Renal cortical epithelial cell (primary cell): ENCODE results near the gene ERBB2. TPM values are rescaled to one million over a fixed set of nuclear protein-coding genes. Genes with fewer than 3 reads are reported as not detected.

Experiments
- DNase-seq: peaks from one replicate; pipeline ENCODE4 v3.0.0-alpha.2; 2011; ENCODE audit warnings: low read depth
- total RNA-seq: library from RNA; depleted of rRNA; stranded (reverse); fragments of >200 nt; gene quantifications from 2 replicates; pipeline ENCODE4 v1.2.3, GENCODE V29; 2014

The ERBB2 gene
- 28.5 and 121 TPM in 2 replicates for total RNA-seq

DNA sequence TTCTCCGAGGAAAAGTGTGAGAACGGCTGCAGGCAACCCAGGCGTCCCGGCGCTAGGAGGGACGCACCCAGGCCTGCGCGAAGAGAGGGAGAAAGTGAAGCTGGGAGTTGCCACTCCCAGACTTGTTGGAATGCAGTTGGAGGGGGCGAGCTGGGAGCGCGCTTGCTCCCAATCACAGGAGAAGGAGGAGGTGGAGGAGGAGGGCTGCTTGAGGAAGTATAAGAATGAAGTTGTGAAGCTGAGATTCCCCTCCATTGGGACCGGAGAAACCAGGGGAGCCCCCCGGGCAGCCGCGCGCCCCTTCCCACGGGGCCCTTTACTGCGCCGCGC lies at the start of gene ERBB2:
Gene ERBB2 (plus strand): TSS at position 247 of the 330 bp plus-strand sequence. CDS start 175 bp downstream, outside the sequence.
- DNase-seq: peak; percentile 75

DNA sequence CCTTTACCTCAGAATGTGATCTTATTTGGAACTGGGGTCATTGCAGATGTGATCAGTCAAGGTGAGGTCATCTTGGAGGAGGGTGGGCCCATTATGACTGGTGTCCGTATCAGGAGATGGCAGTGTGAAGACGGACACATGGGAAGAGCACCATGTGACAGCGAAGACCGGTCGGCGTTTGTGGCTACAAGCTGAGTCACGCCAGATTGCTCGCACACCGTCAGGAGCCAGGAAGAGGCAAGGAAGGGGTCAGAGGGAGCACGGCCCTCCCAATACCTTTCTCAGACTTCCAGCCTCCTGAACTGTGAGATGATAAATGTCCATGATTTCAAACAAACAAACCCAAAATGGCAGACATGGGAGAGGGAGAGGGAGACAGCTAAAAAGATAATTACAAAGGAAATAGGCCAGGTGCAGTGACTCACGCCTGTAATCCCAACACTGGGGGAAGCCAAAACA lies 49.7 kb upstream of the ERBB2 start:
- DNase-seq: no peak

DNA sequence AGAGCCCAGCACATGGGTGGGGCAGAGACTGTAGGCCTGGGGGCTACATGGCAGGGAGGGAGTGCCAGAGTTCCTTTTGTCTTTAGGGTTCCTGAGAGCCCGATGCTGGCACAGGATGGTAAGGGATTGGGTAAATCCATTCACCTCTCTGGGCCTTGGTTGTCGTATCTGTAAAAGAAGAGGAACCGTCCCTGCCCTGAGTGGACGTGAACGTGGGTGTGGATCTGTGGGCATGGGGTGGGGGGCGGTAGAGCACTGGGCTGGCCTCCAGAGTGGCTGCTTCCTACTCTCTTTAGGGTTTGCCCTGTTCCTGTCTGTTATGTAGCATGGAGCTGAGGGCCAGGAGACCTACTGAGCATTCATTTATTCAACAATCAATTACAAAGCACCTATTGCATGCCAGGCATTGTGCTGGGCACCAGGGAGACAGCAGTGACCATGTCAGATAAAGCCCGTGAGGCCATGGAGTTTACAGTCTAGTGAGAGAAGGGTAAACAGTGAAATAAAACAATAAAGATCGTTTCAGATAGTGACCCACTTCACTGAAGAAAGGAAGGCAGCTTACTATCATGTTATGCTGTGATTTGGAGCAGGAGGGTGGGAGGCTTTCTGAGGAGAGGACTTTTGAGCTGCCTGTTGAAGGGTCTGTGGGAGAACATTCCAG lies 47.8 kb upstream of the ERBB2 start:
- no peak for DNase-seq

DNA sequence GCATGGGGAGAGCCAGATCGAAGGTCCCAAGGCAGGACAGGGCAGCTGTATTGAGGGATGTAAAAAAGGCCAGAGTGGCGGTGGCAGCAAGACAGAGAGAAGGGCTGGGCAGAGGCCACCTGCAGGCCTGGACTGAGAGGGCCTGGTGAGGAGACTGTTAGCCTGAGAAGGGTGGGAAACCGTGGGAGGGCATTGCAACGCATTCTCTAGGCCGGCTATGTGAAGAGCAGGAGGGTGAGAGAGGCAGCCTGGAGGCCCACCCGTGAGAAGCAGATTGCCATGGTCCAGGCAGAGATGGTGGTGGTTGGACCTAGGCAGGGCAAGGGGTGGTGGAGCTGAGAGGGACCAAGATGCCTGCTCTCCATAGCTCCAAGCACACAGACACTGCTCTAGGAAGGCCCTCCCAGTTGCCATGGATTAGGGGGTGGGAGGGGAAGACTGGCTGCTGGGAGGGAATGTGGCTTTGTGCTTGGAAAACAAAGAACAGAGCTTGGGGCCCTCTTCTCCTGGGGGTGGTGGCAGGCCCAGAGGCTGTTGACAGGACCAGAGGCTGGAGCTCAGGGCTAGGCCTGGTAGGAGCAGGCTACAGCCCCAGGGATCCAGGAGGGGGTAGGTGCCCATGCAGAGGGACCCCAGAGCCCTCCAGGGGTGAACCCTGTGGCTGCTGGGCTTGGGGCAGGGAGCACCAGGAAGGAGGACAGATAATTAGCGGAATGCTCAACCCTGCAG lies 47.1 kb upstream of the ERBB2 start:
- no peak for DNase-seq

DNA sequence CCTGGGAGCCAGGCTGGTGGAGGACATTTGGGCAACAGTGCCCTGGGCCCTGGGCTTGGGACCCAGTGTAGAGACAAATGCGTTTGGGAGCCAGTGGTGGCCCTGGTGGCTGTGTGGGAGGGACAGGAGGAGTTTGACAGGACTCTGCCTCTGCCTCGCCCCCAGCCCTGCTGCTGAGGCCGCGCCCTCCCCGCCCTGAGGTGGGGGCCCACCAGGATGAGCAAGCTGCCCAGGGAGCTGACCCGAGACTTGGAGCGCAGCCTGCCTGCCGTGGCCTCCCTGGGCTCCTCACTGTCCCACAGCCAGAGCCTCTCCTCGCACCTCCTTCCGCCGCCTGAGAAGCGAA lies 46.6 kb upstream of the ERBB2 start:
- no peak for DNase-seq

DNA sequence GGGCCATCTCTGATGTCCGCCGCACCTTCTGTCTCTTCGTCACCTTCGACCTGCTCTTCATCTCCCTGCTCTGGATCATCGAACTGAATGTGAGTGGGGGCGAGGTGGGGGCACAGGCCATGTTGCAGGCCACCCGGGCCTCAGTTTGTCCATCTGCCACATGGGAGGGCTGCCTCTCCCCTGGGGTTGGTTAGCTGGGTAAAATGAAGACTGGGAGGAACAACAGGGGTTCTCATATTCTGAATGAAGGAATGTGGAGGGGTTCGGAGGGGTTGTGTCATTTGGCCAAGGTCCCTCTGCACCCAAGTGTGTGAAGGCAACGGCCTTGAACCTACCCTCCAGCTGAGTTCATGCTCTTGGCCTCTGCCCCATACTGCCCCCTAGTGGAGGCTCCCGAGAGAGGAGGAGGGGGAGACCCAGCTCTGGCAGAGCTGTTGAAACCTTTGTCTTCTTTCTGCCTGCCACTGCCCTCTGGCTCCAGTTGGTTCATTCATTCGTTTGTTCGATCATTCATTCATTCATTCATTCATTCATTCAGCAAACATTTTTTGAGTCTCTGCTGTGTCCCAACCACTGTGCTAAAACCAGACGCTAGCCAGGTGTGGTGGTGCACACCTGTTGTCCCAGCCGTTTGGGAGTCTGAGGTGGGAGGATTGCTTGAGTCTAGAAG lies 46.1 kb upstream of the ERBB2 start:
- no peak for DNase-seq

DNA sequence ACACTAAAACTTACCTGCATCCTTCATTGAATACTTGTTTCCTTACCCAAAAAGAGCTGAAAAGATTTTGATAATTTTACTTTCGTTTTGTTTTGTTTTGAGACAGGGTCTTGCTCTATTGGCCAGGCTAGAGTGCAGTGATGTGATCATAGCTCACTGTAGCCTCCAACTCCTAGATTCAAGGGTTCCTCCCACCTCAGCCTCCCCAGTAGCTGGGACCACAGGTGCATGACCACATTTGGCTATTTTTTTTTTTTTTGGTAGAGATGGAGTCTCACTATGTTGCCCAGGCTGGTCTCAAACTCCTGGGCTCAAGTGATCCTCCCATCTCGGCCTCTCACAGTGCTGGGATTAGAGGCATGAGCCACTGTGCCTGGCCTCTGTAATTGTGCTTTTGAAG lies 44.8 kb upstream of the ERBB2 start:
- no peak for DNase-seq

DNA sequence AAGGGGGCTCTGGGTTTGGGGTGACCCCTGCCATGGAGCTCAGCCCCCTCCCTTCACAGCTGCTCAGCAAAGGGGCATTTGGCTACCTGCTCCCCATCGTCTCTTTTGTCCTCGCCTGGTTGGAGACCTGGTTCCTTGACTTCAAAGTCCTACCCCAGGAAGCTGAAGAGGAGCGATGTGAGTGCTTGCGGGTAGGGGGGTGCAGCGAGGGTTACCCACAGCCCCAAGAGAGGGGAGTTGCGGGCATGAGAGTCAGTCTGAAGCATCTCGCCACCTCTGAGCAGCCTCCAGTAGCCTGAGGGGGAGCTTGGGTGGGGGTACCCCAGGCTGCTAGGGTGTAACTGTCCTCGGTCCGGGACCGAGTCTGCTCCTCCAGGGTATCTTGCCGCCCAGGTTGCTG lies 41.5 kb upstream of the ERBB2 start:
- no peak for DNase-seq

DNA sequence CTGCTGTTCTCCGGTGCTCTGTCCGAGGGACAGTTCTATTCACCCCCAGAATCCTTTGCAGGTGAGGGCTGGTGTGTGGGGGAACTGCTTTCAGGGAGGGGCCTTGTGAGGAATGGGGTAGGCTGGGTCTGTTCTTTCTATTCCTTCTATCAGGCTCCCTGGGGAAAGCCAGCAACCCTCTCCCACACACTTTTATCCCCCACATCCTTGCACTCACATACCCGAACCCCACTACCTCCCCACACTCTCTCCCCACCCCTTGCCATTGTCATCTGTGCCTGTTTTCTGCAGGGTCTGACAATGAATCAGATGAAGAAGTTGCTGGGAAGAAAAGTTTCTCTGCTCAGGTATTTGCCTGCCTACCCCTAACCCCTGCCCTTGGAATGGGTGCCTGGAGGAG lies 41.1 kb upstream of the ERBB2 start:
- DNase-seq: no peak

DNA sequence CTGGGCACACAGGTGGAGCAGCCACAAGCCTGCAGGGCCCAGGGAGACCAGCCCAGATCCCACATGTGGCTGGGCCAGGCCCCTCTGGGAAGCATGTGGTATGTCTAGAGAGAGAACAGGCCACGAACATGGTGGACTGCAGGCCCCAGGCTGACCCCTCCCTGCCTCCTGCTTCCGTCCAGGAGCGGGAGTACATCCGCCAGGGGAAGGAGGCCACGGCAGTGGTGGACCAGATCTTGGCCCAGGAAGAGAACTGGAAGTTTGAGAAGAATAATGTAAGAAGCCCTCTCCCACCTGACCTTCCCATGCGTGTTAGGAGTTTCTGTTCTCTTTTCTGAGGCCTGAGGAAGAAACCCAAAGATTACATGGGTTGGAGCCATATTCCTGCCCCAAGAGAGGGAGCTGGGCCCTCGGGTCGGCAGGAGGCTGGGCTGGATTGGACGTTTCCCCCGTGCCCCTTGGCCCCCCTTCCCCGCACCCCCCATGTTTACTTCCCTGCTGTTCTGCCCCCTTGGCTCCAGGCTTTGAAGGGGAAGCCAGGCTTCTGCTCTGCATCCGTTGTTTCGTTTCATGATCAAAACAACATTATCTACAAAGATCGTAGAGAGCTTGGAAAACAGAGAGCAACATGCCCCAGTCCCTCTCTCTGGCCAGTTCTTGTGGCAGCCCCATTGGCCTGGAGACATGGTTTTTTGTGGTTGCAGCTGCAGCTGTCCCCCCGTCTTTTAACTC lies 40.4 kb upstream of the ERBB2 start:
- no peak for DNase-seq

DNA sequence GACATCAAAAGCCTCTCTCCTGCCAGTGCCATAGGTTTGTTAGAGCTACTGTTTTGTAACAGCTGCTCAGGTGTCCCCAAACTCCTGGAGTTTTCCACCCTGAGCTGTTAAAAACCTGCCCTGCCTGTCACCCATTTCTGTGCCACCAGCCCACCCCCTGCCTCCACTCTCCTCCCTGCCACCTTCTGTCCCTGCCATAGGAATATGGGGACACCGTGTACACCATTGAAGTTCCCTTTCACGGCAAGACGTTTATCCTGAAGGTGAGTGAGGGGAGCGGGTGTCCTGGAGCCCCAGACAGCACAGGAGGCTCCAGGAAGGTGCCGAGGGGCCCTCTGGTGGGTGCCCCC lies 39.9 kb upstream of the ERBB2 start:
- no peak for DNase-seq

DNA sequence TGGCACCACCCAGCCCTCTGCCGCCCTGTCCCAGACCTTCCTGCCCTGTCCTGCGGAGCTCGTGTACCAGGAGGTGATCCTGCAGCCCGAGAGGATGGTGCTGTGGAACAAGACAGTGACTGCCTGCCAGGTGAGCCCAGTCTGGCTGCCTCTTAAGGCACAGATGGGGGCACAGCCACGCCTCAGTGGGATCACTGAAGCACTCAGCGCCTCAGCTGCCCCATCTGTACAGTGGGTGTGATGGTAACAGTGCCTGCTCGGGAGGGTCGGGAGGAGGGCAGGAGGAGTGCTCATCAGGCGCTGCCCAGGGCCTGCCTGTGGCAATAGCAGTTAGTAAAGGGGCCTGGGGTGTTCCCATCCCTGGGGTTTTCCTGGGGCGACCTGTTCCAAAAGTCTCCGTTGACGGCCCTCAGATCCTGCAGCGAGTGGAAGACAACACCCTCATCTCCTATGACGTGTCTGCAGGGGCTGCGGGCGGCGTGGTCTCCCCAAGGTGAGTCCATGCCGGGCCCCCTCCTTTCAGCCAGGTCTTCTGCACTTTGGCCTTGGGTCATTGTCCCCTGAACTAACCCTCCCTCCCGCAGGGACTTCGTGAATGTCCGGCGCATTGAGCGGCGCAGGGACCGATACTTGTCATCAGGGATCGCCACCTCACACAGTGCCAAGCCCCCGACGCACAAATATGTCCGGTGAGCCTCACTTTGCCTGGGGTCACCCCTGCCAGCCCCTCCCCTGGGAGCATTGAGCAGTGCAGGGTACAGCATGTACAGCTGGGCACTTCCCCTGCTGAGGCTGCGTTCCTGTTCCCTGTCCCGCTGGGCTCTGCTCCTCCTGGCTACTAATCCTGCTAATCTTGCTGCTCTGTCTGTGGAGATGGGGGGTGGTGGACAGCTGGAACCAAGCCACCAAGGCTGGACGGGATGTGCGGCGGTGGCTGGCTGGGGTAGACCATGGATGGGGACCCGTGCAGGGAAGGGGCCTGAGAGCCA lies 39.2 kb upstream of the ERBB2 start:
- DNase-seq: no peak

DNA sequence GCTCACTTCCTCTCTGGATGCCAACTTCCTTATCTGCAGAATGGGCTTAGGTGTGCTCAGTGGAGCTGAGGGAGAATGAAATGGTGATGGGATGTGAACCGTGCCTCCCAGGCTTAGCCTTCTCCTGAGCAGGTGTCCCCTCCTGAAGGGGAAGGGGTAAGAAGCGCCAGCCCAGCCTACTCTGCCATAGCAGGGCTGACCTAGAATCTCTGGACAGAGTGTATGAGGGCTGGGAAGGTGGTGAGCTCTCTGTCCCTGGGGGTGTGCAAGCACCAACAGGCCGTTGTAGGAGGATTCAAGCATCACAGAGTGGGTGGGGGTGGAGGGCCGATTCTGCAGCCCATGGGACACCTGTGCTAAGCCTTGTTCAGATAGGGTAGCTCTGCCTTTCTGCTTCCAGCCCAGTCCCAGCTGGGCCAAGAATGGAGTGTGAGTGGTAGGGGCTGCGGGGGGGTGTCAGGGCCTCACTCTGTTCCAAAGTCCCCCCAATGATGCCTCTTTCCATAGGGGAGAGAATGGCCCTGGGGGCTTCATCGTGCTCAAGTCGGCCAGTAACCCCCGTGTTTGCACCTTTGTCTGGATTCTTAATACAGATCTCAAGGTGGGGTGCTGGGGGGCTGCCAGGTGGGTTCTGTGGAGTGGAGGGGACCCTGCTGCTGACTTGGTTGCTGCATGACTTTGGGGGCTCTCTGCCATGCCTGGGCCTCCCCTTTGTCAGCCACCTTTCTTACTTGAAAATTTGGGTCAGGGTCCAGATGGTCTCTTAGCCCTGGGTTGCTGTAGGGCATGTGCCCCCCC lies 37.9 kb upstream of the ERBB2 start:
- DNase-seq: no peak

DNA sequence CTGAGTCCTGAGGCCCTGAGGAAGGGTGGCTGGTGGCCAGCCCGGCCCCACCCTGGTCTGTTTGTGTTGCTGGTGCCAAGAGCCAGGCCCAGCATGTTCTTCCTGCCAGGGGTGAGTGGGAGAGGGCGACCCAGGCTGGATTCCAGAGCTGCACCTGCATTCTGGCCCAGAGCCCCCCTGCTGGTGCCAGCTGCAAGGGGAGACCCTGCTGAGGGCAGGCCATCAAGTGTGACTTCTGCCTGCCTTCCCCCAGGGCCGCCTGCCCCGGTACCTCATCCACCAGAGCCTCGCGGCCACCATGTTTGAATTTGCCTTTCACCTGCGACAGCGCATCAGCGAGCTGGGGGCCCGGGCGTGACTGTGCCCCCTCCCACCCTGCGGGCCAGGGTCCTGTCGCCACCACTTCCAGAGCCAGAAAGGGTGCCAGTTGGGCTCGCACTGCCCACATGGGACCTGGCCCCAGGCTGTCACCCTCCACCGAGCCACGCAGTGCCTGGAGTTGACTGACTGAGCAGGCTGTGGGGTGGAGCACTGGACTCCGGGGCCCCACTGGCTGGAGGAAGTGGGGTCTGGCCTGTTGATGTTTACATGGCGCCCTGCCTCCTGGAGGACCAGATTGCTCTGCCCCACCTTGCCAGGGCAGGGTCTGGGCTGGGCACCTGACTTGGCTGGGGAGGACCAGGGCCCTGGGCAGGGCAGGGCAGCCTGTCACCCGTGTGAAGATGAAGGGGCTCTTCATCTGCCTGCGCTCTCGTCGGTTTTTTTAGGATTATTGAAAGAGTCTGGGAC lies 37.1 kb upstream of the ERBB2 start:
- DNase-seq: no peak

DNA sequence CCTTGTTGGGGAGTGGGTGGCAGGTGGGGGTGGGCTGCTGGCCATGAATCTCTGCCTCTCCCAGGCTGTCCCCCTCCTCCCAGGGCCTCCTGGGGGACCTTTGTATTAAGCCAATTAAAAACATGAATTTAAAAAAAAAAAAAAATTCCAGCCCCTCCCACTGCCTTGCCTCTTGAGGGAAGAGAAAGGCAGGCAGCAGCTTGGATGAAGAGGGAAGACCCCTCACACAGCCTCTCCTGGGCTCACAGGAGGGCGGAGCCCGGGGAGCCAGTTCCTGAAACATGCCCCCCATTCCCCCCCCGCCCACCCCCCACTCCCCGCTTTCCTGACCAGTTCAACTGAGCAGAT lies 36.5 kb upstream of the ERBB2 start:
- no peak for DNase-seq

DNA sequence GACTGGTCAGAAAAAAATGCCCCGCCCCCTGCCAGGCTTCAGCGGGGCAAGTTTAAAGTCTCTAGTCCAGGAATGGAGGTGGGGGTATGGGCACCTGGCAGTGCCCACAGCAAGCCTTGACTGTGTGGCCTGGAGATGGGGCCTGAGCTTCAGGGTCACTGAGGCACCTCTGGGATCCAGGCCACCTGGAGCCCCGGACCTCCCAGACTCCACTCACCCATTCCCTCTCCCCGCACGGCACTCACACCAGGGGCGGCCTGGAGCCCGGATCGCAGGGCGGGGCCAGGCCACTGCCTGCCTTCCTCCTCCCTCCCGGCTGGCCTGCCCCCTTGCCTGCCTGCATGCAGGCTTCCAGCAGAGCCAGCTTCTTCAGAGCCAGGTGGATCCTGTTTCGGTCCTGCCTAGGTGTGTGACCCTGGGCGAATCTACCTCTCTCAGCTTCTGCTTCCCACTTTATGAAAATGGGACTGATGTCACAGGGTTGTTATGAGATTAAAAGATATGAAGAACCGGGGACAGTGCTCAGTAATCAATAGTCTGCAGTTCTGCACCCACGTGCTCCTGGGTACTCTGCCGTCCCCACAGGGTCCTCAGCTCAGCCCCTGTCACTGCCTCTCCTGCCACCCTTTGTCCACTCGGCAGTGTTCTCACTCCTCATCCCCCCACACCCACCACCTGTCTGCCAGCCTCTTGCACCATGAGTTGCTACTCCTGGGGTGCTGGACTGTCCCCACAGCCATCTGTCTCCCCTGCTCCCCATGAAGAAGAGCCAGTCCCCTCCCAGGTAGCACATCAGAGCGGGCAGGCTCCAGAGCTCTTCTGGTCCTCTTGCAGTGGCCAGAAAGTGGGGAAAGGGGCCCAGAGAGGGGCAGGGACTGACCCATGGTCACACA lies 35.9 kb upstream of the ERBB2 start:
- DNase-seq: no peak

DNA sequence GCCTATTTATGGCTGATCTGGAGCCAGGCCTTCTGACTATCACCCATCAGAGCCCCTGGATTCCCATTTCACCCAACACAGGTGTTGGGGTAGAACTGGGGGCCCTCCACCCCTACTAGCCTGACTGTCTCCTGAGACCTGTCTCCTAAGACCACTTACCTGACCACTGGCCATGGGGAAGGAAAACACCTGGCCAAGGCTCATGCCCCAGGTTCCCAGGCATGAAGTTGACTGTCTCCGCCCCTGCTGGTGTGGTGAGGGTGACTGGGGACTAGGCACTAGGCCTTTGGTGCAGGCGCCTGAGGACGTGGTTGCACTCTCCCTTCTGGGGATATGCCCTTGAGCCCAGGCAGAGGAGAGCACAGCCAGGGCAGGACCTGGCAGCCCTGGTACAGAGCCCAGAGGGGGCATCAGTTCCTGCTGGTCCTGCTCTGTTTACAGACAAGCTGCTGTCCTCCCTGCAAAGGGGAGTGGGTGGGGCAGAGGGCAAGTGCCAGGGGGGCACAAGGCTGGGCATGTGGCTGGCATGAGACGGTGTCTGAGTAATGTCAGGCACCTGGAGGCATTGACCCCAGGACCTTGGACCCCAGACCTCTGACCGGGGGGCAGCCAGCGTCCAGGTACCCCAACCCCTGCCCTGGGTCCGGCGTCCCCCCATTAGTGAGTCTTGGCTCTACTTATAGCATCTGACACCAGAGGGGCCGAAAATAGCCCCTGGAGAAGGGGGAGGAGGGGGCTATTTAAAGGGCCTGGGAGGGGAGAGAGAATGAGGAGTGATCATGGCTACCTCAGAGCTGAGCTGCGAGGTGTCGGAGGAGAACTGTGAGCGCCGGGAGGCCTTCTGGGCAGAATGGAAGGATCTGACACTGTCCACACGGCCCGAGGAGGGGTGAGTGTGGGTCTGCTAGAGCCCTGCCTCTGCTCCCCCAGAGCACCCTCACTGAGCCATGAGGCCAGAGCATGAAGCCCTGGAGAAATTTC lies 35.0 kb upstream of the ERBB2 start, which contains the start of gene TCAP:
Gene TCAP (plus strand): TSS at position 769 of the 981 bp plus-strand sequence. CDS start 11 bp downstream, at position 780.
- no peak for DNase-seq
